HG02588 (cell line): ENCODE data around the gene SLC25A3.

Experiments
- ATAC-seq: cut with Tn5 transposase; IDR thresholded peaks from one replicate; pipeline ENCODE4 v1.9.1; 2021; ENCODE audit warnings: mild to moderate bottlenecking, moderate library complexity; ENCODE audit not compliant: unreplicated experiment

SLC25A3 gene

DNA sequence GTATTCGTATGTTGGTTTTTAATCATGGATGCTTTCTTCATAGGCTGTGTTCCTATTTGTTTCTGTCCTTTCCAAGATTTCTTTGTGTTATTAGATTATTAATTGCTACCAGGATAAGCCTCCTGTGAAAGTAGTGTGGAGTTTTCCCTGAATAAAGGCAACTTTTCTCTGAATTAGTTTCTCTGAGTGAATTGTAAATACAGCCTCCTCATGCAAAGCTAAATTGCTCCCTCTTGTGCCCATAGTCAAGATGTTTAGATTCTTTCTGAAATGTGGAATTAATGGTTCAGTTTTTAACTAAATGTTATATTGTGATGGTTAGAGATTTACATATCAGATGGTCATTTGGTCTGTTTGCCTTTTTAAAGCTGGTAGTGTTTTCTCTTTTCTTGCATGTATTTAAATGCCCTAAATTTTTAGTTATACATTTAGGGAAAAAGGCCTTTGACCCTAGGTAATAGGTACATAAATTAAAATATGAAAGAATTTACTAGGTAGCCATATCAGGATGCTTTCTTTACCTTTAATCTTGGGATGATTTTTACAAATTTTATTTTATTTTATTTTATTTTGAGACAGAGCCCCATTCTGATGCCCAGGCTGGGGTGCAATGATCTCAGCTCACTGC is 60.5 kb downstream of the SLC25A3 start:
- no peak for ATAC-seq
